Thyroid gland (tissue), 4 donors: ENCODE measurements around the gene KCNMB2.

Experiments used
- CTCF ChIP-seq, 6 experiments: fragments of 200-600 bp in 3 of 6; fragments of 450-650 bp in 3 of 6; sonication (generic) in 3 of 6; IDR thresholded peaks; one replicate each; pipeline ENCODE4 v1.5.1; 2016 to 2019; ENCODE audit warnings: antibody characterized with exemption in 6 of 6, mild to moderate bottlenecking in 2 of 6, inconsistent platforms in 1 of 6, moderate library complexity in 1 of 6
- POLR2A ChIP-seq, 2 donors: fragments of 450-650 bp; IDR thresholded peaks; one replicate each; pipeline ENCODE4 v1.6.1; 2017; ENCODE audit warnings: antibody characterized with exemption in 2 of 2, mild to moderate bottlenecking in 2 of 2, moderate library complexity in 1 of 2

GRCh38 chr3:178673529-178673928 is 137.3 kb downstream of the KCNMB2 start:
- no peak for TF ChIP-seq CTCF (IDR thresholded peaks at IDR 0.05)
- TF ChIP-seq POLR2A (IDR thresholded peaks at IDR 0.05), result no peak
